Adipocyte (in vitro differentiated cells): ENCODE measurements around the gene TSHZ1.
A peak's percentile ranks its signal among the peaks of the same experiment; 100 is the strongest.

Source experiments
- DNase-seq: peaks from one replicate; pipeline ENCODE4 v3.0.0-alpha.2; 2015; ENCODE audit warnings: low read depth
- H3K27me3 ChIP-seq: replicated peaks from 2 replicates; pipeline ENCODE4 v1.7.0; 2013; ENCODE audit warnings: mild to moderate bottlenecking, low read length, moderate library complexity; ENCODE audit not compliant: control insufficient read depth, insufficient read depth
- H3K36me3 ChIP-seq: 2 replicates; pipeline ENCODE4 v1.7.0; 2013; ENCODE audit warnings: low read length, mild to moderate bottlenecking, moderate library complexity; ENCODE audit not compliant: control insufficient read depth, insufficient read depth, severe bottlenecking
- H3K4me1 ChIP-seq: 2 replicates; pipeline ENCODE4 v1.7.0; 2013; ENCODE audit warnings: mild to moderate bottlenecking, low read length, moderate library complexity; ENCODE audit not compliant: control insufficient read depth, insufficient read depth
- H3K4me3 ChIP-seq: 2 replicates; pipeline ENCODE4 v1.7.0; 2013; ENCODE audit warnings: mild to moderate bottlenecking, low read length, moderate library complexity
- H3K9ac ChIP-seq: 2 replicates; pipeline ENCODE4 v1.7.0; 2013; ENCODE audit warnings: mild to moderate bottlenecking, low read length, moderate library complexity
- H3K9me3 ChIP-seq: 2 replicates; pipeline ENCODE4 v1.7.0; 2013; ENCODE audit warnings: mild to moderate bottlenecking, low read length, moderate library complexity; ENCODE audit not compliant: control insufficient read depth

Gene TSHZ1

GRCh38 chr18:75284566-75284965 lies 74.0 kb downstream of the TSHZ1 start:
- Histone ChIP-seq H3K36me3 (peaks cover 27% of the 10 kb centered on the region), H3K4me3 (no peak overlapping the region), H3K4me1 (no peaks in the 10 kb centered on the region), H3K9ac (no peak overlapping the region), H3K27me3 (no peaks in the 10 kb centered on the region), H3K9me3 (no peaks in the 10 kb centered on the region)
- no peak for DNase-seq

GRCh38 chr18:75285876-75286275 lies 75.3 kb downstream of the TSHZ1 start:
- no peaks in the 10 kb centered on the region for H3K27me3 ChIP-seq
- peaks cover 27% of the 10 kb centered on the region for H3K36me3 ChIP-seq
- H3K4me3 ChIP-seq = no peak overlapping the region
- H3K9ac ChIP-seq = no peak overlapping the region
- H3K4me1 ChIP-seq = no peaks in the 10 kb centered on the region
- no peak for DNase-seq
- H3K9me3 ChIP-seq = no peaks in the 10 kb centered on the region

GRCh38 chr18:75287006-75287405 lies 76.4 kb downstream of the TSHZ1 start:
- H3K4me1 ChIP-seq = no peaks in the 10 kb centered on the region
- no peak overlapping the region for H3K9ac ChIP-seq
- H3K36me3 ChIP-seq = peaks cover 27% of the 10 kb centered on the region
- no peak for DNase-seq
- H3K4me3 ChIP-seq = no peak overlapping the region
- no peaks in the 10 kb centered on the region for H3K9me3 ChIP-seq
- H3K27me3 ChIP-seq = no peaks in the 10 kb centered on the region

- H3K36me3 ChIP-seq = peaks cover 27% of the 10 kb centered on the region
- no peak overlapping the region for H3K9ac ChIP-seq
- H3K27me3 ChIP-seq = no peaks in the 10 kb centered on the region
- no peaks in the 10 kb centered on the region for H3K4me1 ChIP-seq
- no peak for DNase-seq
- H3K4me3 ChIP-seq = no peak overlapping the region
- H3K9me3 ChIP-seq = no peaks in the 10 kb centered on the region
These were observed 77.1 kb downstream of the TSHZ1 start for GRCh38 chr18:75287700-75288099.

GRCh38 chr18:75289761-75290160 lies 79.2 kb downstream of the TSHZ1 start:
- Histone ChIP-seq H3K4me1 (no peaks in the 10 kb centered on the region), H3K9me3 (no peaks in the 10 kb centered on the region), H3K9ac (no peak overlapping the region), H3K4me3 (no peak overlapping the region), H3K36me3 (peaks cover 27% of the 10 kb centered on the region), H3K27me3 (no peaks in the 10 kb centered on the region)
- DNase-seq = no peak

GRCh38 chr18:75290737-75291358 lies 80.3 kb downstream of the TSHZ1 start:
- no peak overlapping the region for H3K9ac ChIP-seq
- no peaks in the 10 kb centered on the region for H3K4me1 ChIP-seq
- DNase-seq = no peak
- no peaks in the 10 kb centered on the region for H3K27me3 ChIP-seq
- no peaks in the 10 kb centered on the region for H3K9me3 ChIP-seq
- H3K36me3 ChIP-seq = peaks cover 26% of the 10 kb centered on the region
- H3K4me3 ChIP-seq = no peak overlapping the region

- no peaks in the 10 kb centered on the region for H3K9me3 ChIP-seq
- no peaks in the 10 kb centered on the region for H3K4me1 ChIP-seq
- H3K27me3 ChIP-seq = no peaks in the 10 kb centered on the region
- no peak for DNase-seq
- no peak overlapping the region for H3K9ac ChIP-seq
- H3K36me3 ChIP-seq = peaks cover 20% of the 10 kb centered on the region
- H3K4me3 ChIP-seq = no peak overlapping the region
These were observed 80.9 kb downstream of the TSHZ1 start for GRCh38 chr18:75291460-75291859.

- no peaks in the 10 kb centered on the region for H3K27me3 ChIP-seq
- H3K9ac ChIP-seq = no peak overlapping the region
- H3K4me3 ChIP-seq = no peak overlapping the region
- DNase-seq = no peak
- peaks cover 2% of the 10 kb centered on the region for H3K36me3 ChIP-seq
- no peaks in the 10 kb centered on the region for H3K4me1 ChIP-seq
- H3K9me3 ChIP-seq = no peaks in the 10 kb centered on the region
These were observed 83.0 kb downstream of the TSHZ1 start for GRCh38 chr18:75293591-75293990.

- no peaks in the 10 kb centered on the region for H3K4me1 ChIP-seq
- no peaks in the 10 kb centered on the region for H3K27me3 ChIP-seq
- H3K9ac ChIP-seq = no peak overlapping the region
- peak; percentile 75 for DNase-seq
- no peaks in the 10 kb centered on the region for H3K9me3 ChIP-seq
- no peaks in the 10 kb centered on the region for H3K36me3 ChIP-seq
- peak overlapping the region; percentile 30 for H3K4me3 ChIP-seq
These were observed 87.1 kb downstream of the TSHZ1 start for GRCh38 chr18:75297731-75298130.

GRCh38 chr18:75304678-75305557 lies 94.3 kb downstream of the TSHZ1 start:
- Histone ChIP-seq H3K4me1 (no peaks in the 10 kb centered on the region), H3K4me3 (no peak overlapping the region), H3K36me3 (no peaks in the 10 kb centered on the region), H3K27me3 (no peaks in the 10 kb centered on the region), H3K9ac (no peak overlapping the region), H3K9me3 (peaks cover 15% of the 10 kb centered on the region)
- DNase-seq = no peak

- no peaks in the 10 kb centered on the region for H3K27me3 ChIP-seq
- DNase-seq = no peak
These were observed 95.4 kb downstream of the TSHZ1 start for GRCh38 chr18:75305984-75306383.

More at GRCh38 chr18:75305984-75306383, 95.4 kb downstream of the TSHZ1 start:
- no peak overlapping the region for H3K9ac ChIP-seq
- no peaks in the 10 kb centered on the region for H3K36me3 ChIP-seq
- no peak overlapping the region for H3K4me3 ChIP-seq
- H3K4me1 ChIP-seq = no peaks in the 10 kb centered on the region
- peaks cover 15% of the 10 kb centered on the region for H3K9me3 ChIP-seq
